ENCODE data around the gene SCD5. TPM values are rescaled to one million over a fixed set of nuclear protein-coding genes. Genes with fewer than 3 reads are reported as not detected.

The SCD5 gene
- total RNA-seq, 6 experiments from 2014 or later, result 0.62 to 1.4 (median 0.96) TPM

GRCh38 chr4:82648356-82648755 is 150.2 kb downstream of the SCD5 start:
- TF ChIP-seq, protein P1, sequence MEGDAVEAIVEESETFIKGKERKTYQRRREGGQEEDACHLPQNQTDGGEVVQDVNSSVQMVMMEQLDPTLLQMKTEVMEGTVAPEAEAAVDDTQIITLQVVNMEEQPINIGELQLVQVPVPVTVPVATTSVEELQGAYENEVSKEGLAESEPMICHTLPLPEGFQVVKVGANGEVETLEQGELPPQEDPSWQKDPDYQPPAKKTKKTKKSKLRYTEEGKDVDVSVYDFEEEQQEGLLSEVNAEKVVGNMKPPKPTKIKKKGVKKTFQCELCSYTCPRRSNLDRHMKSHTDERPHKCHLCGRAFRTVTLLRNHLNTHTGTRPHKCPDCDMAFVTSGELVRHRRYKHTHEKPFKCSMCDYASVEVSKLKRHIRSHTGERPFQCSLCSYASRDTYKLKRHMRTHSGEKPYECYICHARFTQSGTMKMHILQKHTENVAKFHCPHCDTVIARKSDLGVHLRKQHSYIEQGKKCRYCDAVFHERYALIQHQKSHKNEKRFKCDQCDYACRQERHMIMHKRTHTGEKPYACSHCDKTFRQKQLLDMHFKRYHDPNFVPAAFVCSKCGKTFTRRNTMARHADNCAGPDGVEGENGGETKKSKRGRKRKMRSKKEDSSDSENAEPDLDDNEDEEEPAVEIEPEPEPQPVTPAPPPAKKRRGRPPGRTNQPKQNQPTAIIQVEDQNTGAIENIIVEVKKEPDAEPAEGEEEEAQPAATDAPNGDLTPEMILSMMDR (IDR thresholded peaks at IDR 0.05), result no peak
- TF ChIP-seq POLR2A (IDR thresholded peaks at IDR 0.05), result no peak
- no peak overlapping the region for H3K4me3 ChIP-seq

GRCh38 chr4:82645936-82646565 is 152.5 kb downstream of the SCD5 start:
- ATAC-seq, result no peak
- H3K9me3 ChIP-seq, result no peaks in the 10 kb centered on the region
- no peak for DNase-seq
- H3K4me1 ChIP-seq, result no peaks in the 10 kb centered on the region
- H3K27ac ChIP-seq, result no peak overlapping the region
- no peaks in the 10 kb centered on the region for H3K36me3 ChIP-seq
- H3K27me3 ChIP-seq, result no peaks in the 10 kb centered on the region
- WGBS (ENCODE audit: insufficient coverage, low coverage, low lambda C conversion rate, missing lambda C conversion rate), result 58% methylated on average over 5 of the region's 5 CpGs
- intact Hi-C loops (cut with DNase I), result no loop called here
- no peak for TF ChIP-seq POLR2A (IDR thresholded peaks at IDR 0.05)
- TF ChIP-seq, protein P1 (IDR thresholded peaks at IDR 0.05), result no peak
- no peak overlapping the region for H3K4me3 ChIP-seq

More at GRCh38 chr4:82648356-82648755, 150.2 kb downstream of the SCD5 start:
- H3K9me3 ChIP-seq, result no peaks in the 10 kb centered on the region
- DNase-seq (no peak), ATAC-seq (no peak)
- no peaks in the 10 kb centered on the region for H3K36me3 ChIP-seq
- H3K4me1 ChIP-seq, result no peaks in the 10 kb centered on the region
- no peaks in the 10 kb centered on the region for H3K27me3 ChIP-seq
- intact Hi-C loops (cut with DNase I), result no loop called here
- H3K27ac ChIP-seq, result no peak overlapping the region
- WGBS (ENCODE audit: insufficient coverage, low coverage, low lambda C conversion rate, missing lambda C conversion rate), result 68% methylated on average over 3 of the region's 3 CpGs

- 66% methylated on average over 3 of the region's 4 CpGs for WGBS (ENCODE audit: insufficient coverage, low coverage, low lambda C conversion rate, missing lambda C conversion rate)
- H3K36me3 ChIP-seq, result no peaks in the 10 kb centered on the region
- H3K4me1 ChIP-seq, result no peaks in the 10 kb centered on the region
- H3K27ac ChIP-seq, result no peak overlapping the region
- H3K4me3 ChIP-seq, result no peak overlapping the region
- no peaks in the 10 kb centered on the region for H3K27me3 ChIP-seq
- intact Hi-C loops (cut with DNase I), result no loop called here
- TF ChIP-seq, protein P1 (IDR thresholded peaks at IDR 0.05), result no peak
- no peak for TF ChIP-seq POLR2A (IDR thresholded peaks at IDR 0.05)
- DNase-seq (no peak), ATAC-seq (no peak)
- H3K9me3 ChIP-seq, result no peaks in the 10 kb centered on the region
These were observed 153.9 kb downstream of the SCD5 start for GRCh38 chr4:82644734-82645126.

DNA sequence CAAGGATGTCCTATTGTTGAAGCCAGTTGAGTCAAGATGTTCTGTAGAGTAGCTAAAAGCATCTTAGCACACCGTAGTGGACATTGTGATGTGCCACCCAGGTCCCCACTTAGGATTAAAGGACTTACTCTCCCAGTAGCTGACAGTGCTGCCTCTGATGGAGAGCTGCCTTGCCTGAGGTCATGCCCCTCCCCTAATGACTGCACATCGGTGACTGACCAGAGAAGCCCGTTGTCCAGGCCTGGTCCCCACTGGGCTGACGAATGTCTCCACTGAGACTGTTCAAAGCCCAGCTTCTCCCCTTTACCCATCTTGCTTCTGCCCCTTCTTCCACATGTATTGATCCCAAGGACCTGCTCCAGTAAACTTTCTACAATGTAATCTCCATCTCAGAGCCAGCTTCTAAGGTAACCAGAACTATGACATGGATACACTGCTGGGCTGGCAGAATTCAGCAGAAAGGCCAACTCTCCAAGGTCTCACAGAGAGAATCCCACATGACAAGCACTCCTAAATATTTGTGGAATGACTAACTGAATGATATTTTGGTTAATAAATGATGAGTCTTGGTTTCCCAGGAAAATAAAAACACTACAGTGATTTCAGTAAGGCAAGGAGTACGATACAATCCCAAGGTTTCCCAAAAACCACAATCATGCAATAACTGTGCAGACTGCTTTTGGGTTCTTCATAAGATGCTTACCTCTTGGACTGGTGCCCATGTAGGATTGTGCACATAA is 154.4 kb downstream of the SCD5 start:
- no peaks in the 10 kb centered on the region for H3K36me3 ChIP-seq
- ATAC-seq (peak in 1 of 4 donors; percentile 46), DNase-seq (no peak)
- H3K27ac ChIP-seq, result no peak overlapping the region
- TF ChIP-seq POLR2A (IDR thresholded peaks at IDR 0.05), result no peak
- TF ChIP-seq, protein P1 (IDR thresholded peaks at IDR 0.05), result no peak
- H3K4me3 ChIP-seq, result no peak overlapping the region
- no peaks in the 10 kb centered on the region for H3K27me3 ChIP-seq
- WGBS (ENCODE audit: insufficient coverage, low coverage, low lambda C conversion rate, missing lambda C conversion rate), result 71% methylated on average over 1 of the region's 5 CpGs
- intact Hi-C loops (cut with DNase I), result no loop called here
- H3K9me3 ChIP-seq, result no peaks in the 10 kb centered on the region
- no peaks in the 10 kb centered on the region for H3K4me1 ChIP-seq

All from right lobe of liver (tissue), 6 donors.